Measurements from ENCODE around the gene MACIR.

GRCh38 chr5:103327893-103328292, 69.3 kb downstream of the MACIR start:
- TF ChIP-seq SIN3A (IDR thresholded peaks at IDR 0.05; ENCODE audit: borderline replicate concordance, insufficient read depth, low read length) (no peak), POLR2AphosphoS5 (IDR thresholded peaks at IDR 0.05; ENCODE audit: low read depth, low read length) (no peak), REST (IDR thresholded peaks at IDR 0.05; ENCODE audit: insufficient read depth in 1 of 2, low read depth in 2 of 2, low read length in 2 of 2) (no peak)

Data from PFSK-1 (cell line).